HepG2 (cell line): ENCODE data around the gene LRP10. TPM values are rescaled to one million over a fixed set of nuclear protein-coding genes. Genes with fewer than 3 reads are reported as not detected.

Source experiments
- ARID4A ChIP-seq: sonication (generic); formaldehyde crosslinking; IDR thresholded peaks from 2 replicates; pipeline ENCODE4 v1.5.0; 2020; ENCODE audit warnings: mild to moderate bottlenecking, missing genetic modification reagents, borderline replicate concordance
- CSRNP1 ChIP-seq: sonication (generic); formaldehyde crosslinking; IDR thresholded peaks from 2 replicates; pipeline ENCODE4 v1.8.1; 2023; ENCODE audit warnings: mild to moderate bottlenecking, missing genetic modification reagents
- ELK4 ChIP-seq: sonication (generic); formaldehyde crosslinking; IDR thresholded peaks from 2 replicates; pipeline ENCODE4 v1.9.0; 2021; ENCODE audit warnings: missing genetic modification reagents, borderline replicate concordance
- HCFC1 ChIP-seq: fragments of 150-350 bp; IDR thresholded peaks from 2 replicates; pipeline ENCODE4 v1.6.1; 2014; ENCODE audit warnings: low read depth, low read length
- SIN3A ChIP-seq: IDR thresholded peaks from 2 replicates; pipeline ENCODE4 v1.6.1; 2011; ENCODE audit warnings: low read depth, mild to moderate bottlenecking, control low read depth, low read length, borderline replicate concordance
- ZBTB25 ChIP-seq: IDR thresholded peaks from 2 replicates; pipeline ENCODE4 v1.6.1; 2018; ENCODE audit warnings: missing genetic modification reagents
- ZBTB46 ChIP-seq: sonication (generic); formaldehyde crosslinking; IDR thresholded peaks from 2 replicates; pipeline ENCODE4 v1.4.0; 2020; ENCODE audit warnings: mild to moderate bottlenecking, missing genetic modification reagents, borderline replicate concordance
- ZBTB7A ChIP-seq: sonication (generic); formaldehyde crosslinking; IDR thresholded peaks from 2 replicates; pipeline ENCODE4 v1.8.0; 2022; ENCODE audit warnings: mild to moderate bottlenecking, missing genetic modification reagents
- ZNF264 ChIP-seq: sonication (generic); formaldehyde crosslinking; IDR thresholded peaks from 2 replicates; pipeline ENCODE4 v1.4.0; 2020; ENCODE audit warnings: missing genetic modification reagents
- ZNF383 ChIP-seq: sonication (generic); formaldehyde crosslinking; IDR thresholded peaks from 2 replicates; pipeline ENCODE4 v1.4.0; 2020; ENCODE audit warnings: missing genetic modification reagents, mild to moderate bottlenecking, borderline replicate concordance
- ZNF577 ChIP-seq: sonication (generic); formaldehyde crosslinking; IDR thresholded peaks from 2 replicates; pipeline ENCODE4 v1.4.0; 2020; ENCODE audit warnings: mild to moderate bottlenecking, low read depth, missing genetic modification reagents, borderline replicate concordance
- ZNF850 ChIP-seq: sonication (generic); formaldehyde crosslinking; conservative IDR thresholded peaks from 2 replicates; pipeline ENCODE4 v1.9.0; 2021; ENCODE audit warnings: mild to moderate bottlenecking, missing genetic modification reagents
- ZSCAN21 ChIP-seq: sonication (generic); formaldehyde crosslinking; IDR thresholded peaks from 2 replicates; pipeline ENCODE4 v1.8.0; 2022; ENCODE audit warnings: mild to moderate bottlenecking, missing genetic modification reagents, moderate library complexity, borderline replicate concordance
- ZSCAN22 ChIP-seq: sonication (generic); formaldehyde crosslinking; IDR thresholded peaks from 2 replicates; pipeline ENCODE4 v1.4.0; 2020; ENCODE audit warnings: mild to moderate bottlenecking, missing genetic modification reagents
- ZZZ3 ChIP-seq: sonication (generic); formaldehyde crosslinking; IDR thresholded peaks from 2 replicates; pipeline ENCODE4 v1.4.0; 2020; ENCODE audit warnings: missing genetic modification reagents, mild to moderate bottlenecking, borderline replicate concordance
- polyA plus RNA-seq, 8 experiments: library from polyadenylated mRNA; depleted of rRNA in 3 of 8; stranded (reverse) in 7 of 8; unstranded in 1 of 8; fragments of >200 nt; fragmentation: Illumina TruSeq in 4 of 8; extraction: Trizol in 4 of 8; gene quantifications; 2 replicates each; pipeline versions ENCODE4 v1.2.1 to v1.2.3, GENCODE V29; 2011 to 2016; ENCODE audit warnings: low read depth in 4 of 8, missing spikeins in 1 of 8, mixed read lengths in 1 of 8; ENCODE audit not compliant: insufficient read depth in 1 of 8
- total RNA-seq, 5 experiments: library from RNA; depleted of rRNA; stranded (reverse); fragments of >200 nt; fragmentation: Illumina TruSeq; extraction: Trizol; gene quantifications; 2 replicates each; pipeline ENCODE4 v1.2.3, GENCODE V29; 2016; ENCODE audit warnings: low read depth in 1 of 5

Gene LRP10
- total and polyA plus RNA-seq, 2 of the 13 experiments (the other 11 are each of a cell fraction or from before 2014, with no cell fraction given), result 16.9 to 45.2 TPM

GRCh38 chr14:22837114-22837749 is 34.3 kb upstream of the LRP10 start (continued):
- no peak for TF ChIP-seq ZSCAN21 (CRISPR knock-in tag)
- 0 out of 2 replicates have a peak, but pooled peaks have one; percentile 62 for TF ChIP-seq ZZZ3 (CRISPR knock-in tag)
- TF ChIP-seq ZNF577 (CRISPR knock-in tag), result 0 out of 2 replicates have a peak, but pooled peaks have one; percentile 91
- TF ChIP-seq ZNF264, result 0 out of 2 replicates have a peak, but pooled peaks have one; percentile 6
- no peak for TF ChIP-seq ZBTB25 (CRISPR knock-in tag)
- no peak for TF ChIP-seq ZBTB46 (CRISPR knock-in tag)
- no peak; the same call in 1 of the 2 replicates for TF ChIP-seq SIN3A
- no peak for TF ChIP-seq CSRNP1 (CRISPR knock-in tag)
- no peak for TF ChIP-seq ZNF383 (CRISPR knock-in tag)
- TF ChIP-seq ZBTB7A (CRISPR knock-in tag), result peak; percentile 81; the same call in 1 of the 2 replicates
- TF ChIP-seq ELK4 (CRISPR knock-in tag), result no peak
- TF ChIP-seq HCFC1, result no peak
- peak; percentile 50; the same call in 1 of the 2 replicates for TF ChIP-seq ZSCAN22 (CRISPR knock-in tag)
- no peak for TF ChIP-seq ZNF850 (CRISPR knock-in tag)
- peak; percentile 62; the same call in 1 of the 2 replicates for TF ChIP-seq ARID4A (CRISPR knock-in tag)
